ENCODE data around the gene YPEL2. TPM values are rescaled to one million over a fixed set of nuclear protein-coding genes. Genes with fewer than 3 reads are reported as not detected.
A peak's percentile ranks its signal among the peaks of the same experiment; 100 is the strongest.

YPEL2 gene
- total RNA-seq, 1 donor from 2014 or later: 12.3 TPM

GRCh38 chr17:59356543-59357218, 25.2 kb downstream of the YPEL2 start:
- no peak for DNase-seq (ENCODE audit: low read depth)

GRCh38 chr17:59357219-59357697, 25.8 kb downstream of the YPEL2 start:
- peak; percentile 48 for DNase-seq (ENCODE audit: low read depth)

- peak; percentile 83 for DNase-seq (ENCODE audit: low read depth)
These were observed 26.5 kb downstream of the YPEL2 start for GRCh38 chr17:59357929-59358328.

GRCh38 chr17:59361386-59361785, 29.9 kb downstream of the YPEL2 start:
- no peak for DNase-seq (ENCODE audit: low read depth)

- DNase-seq (ENCODE audit: low read depth): peak; percentile 59
These were observed 30.7 kb downstream of the YPEL2 start for GRCh38 chr17:59361916-59362810.

- no peak for DNase-seq (ENCODE audit: low read depth)
These were observed 31.4 kb downstream of the YPEL2 start for GRCh38 chr17:59362811-59363205.

GRCh38 chr17:59365383-59365981, 34.0 kb downstream of the YPEL2 start:
- DNase-seq (ENCODE audit: low read depth): no peak

GRCh38 chr17:59366040-59366757, 34.7 kb downstream of the YPEL2 start:
- DNase-seq (ENCODE audit: low read depth): no peak

- peak; percentile 89 for DNase-seq (ENCODE audit: low read depth)
These were observed 35.6 kb downstream of the YPEL2 start for GRCh38 chr17:59366773-59367656.

GRCh38 chr17:59367657-59368045, 36.2 kb downstream of the YPEL2 start:
- DNase-seq (ENCODE audit: low read depth): no peak

GRCh38 chr17:59368218-59368857, 36.9 kb downstream of the YPEL2 start:
- DNase-seq (ENCODE audit: low read depth): no peak

GRCh38 chr17:59369031-59369975, 37.8 kb downstream of the YPEL2 start:
- peak; percentile 51 for DNase-seq (ENCODE audit: low read depth)

GRCh38 chr17:59370593-59371299, 39.3 kb downstream of the YPEL2 start:
- no peak for DNase-seq (ENCODE audit: low read depth)

GRCh38 chr17:59371416-59372100, 40.1 kb downstream of the YPEL2 start:
- peak; percentile 47 for DNase-seq (ENCODE audit: low read depth)

- peak; percentile 86 for DNase-seq (ENCODE audit: low read depth)
These were observed 40.8 kb downstream of the YPEL2 start for GRCh38 chr17:59372138-59372751.

GRCh38 chr17:59373882-59374495, 42.5 kb downstream of the YPEL2 start:
- peak; percentile 46 for DNase-seq (ENCODE audit: low read depth)

Data from myocyte (in vitro differentiated cells).